K562 (cell line): Measurements from ENCODE around the gene TALDO1. TPM values are rescaled to one million over a fixed set of nuclear protein-coding genes. Genes with fewer than 3 reads are reported as not detected.

Experiments used
- BHLHE40 ChIP-seq: IDR thresholded peaks from 2 replicates; pipeline ENCODE4 v1.6.1; 2011; ENCODE audit warnings: low read length, improper control_type of control experiment
- CCNT2 ChIP-seq: IDR thresholded peaks from 2 replicates; pipeline ENCODE4 v1.6.1; 2011; ENCODE audit warnings: borderline replicate concordance, low read depth, mild to moderate bottlenecking, moderate library complexity, mixed read lengths, low read length; ENCODE audit not compliant: insufficient read length; ENCODE audit errors: extremely low read depth
- CTCF ChIP-seq, 3 experiments: IDR thresholded peaks in 2 of 3; conservative IDR thresholded peaks in 1 of 3; 2 replicates each; pipeline ENCODE4 v1.5.1; 2011 to 2012; ENCODE audit warnings: low read length in 3 of 3, mild to moderate bottlenecking in 3 of 3, control low read depth in 2 of 3, improper control_type of control experiment in 1 of 3, inconsistent platforms in 1 of 3, low read depth in 1 of 3, mixed read lengths in 1 of 3, moderate library complexity in 1 of 3; ENCODE audit not compliant: insufficient read depth in 2 of 3
- CTCFL ChIP-seq: IDR thresholded peaks from 2 replicates; pipeline ENCODE4 v1.6.1; 2011; ENCODE audit warnings: borderline replicate concordance, low read depth, mild to moderate bottlenecking, moderate library complexity, low read length; ENCODE audit not compliant: insufficient read depth, poor library complexity, severe bottlenecking
- PTRF ChIP-seq: fragments of 450-650 bp; IDR thresholded peaks from 2 replicates; pipeline ENCODE4 v1.6.1; 2016; ENCODE audit warnings: mild to moderate bottlenecking, missing genetic modification characterization, missing compliant biosample characterization
- RAD21 ChIP-seq, 2 experiments: fragments of 250-450 bp in 1 of 2; fragments of 450-650 bp in 1 of 2; sonication (Bioruptor Pico) in 1 of 2; formaldehyde crosslinking in 1 of 2; IDR thresholded peaks in 1 of 2; conservative IDR thresholded peaks in 1 of 2; 2 replicates each; pipeline versions ENCODE4 v1.4.0 to v1.8.0; 2020 to 2022; ENCODE audit warnings: mild to moderate bottlenecking in 2 of 2, moderate library complexity in 1 of 2
- SAP30 ChIP-seq: fragments of 200-600 bp; sonication (generic); IDR thresholded peaks from 2 replicates; pipeline ENCODE4 v1.6.1; 2012; ENCODE audit warnings: borderline replicate concordance, low read depth, mild to moderate bottlenecking, moderate library complexity, low read length, control low read depth, inconsistent platforms; ENCODE audit not compliant: insufficient read depth, poor library complexity, severe bottlenecking
- SMC3 ChIP-seq: conservative IDR thresholded peaks from 2 replicates; pipeline ENCODE4 v1.6.1; 2011; ENCODE audit warnings: low read depth, low read length, improper control_type of control experiment; ENCODE audit not compliant: insufficient read depth
- SREBF1 ChIP-seq: fragments of 150-350 bp; IDR thresholded peaks from 2 replicates; pipeline ENCODE4 v1.6.1; 2014; ENCODE audit warnings: antibody characterized with exemption, low read depth, low read length, borderline replicate concordance
- TAF7 ChIP-seq: fragments of 450-650 bp; IDR thresholded peaks from 2 replicates; pipeline ENCODE4 v1.6.1; 2016; ENCODE audit warnings: missing genetic modification characterization, missing compliant biosample characterization
- ZNF253 ChIP-seq: fragments of 250-450 bp; sonication (Bioruptor Pico); conservative IDR thresholded peaks from 2 replicates; pipeline ENCODE4 v1.6.1; 2021; ENCODE audit warnings: mild to moderate bottlenecking
- polyA plus RNA-seq, 8 experiments: library from polyadenylated mRNA; depleted of rRNA in 4 of 8; stranded (reverse) in 5 of 8; unstranded in 3 of 8; fragments of >200 nt; fragmentation: Nextera tagmentation in 2 of 8; fragmentation: Illumina TruSeq in 1 of 8; extraction: Ambion mirVana in 2 of 8; extraction: Trizol in 1 of 8; gene quantifications; 2 replicates each; pipeline versions ENCODE4 v1.2.1 to v1.2.3, GENCODE V29; 2011 to 2014; ENCODE audit warnings: inconsistent platforms in 1 of 8, missing spikeins in 1 of 8
- total RNA-seq, 7 experiments: library from RNA; depleted of rRNA in 6 of 7; stranded (reverse); fragments of >200 nt in 6 of 7; fragmentation: Illumina TruSeq in 2 of 7; extraction: Trizol in 2 of 7; gene quantifications; 2 replicates each; pipeline versions ENCODE4 v1.2.1 to v1.2.3, GENCODE V29; 2011 to 2021; ENCODE audit warnings: low replicate concordance in 1 of 7

The TALDO1 gene
- total and polyA plus RNA-seq, 9 of the 15 experiments (the other 6 are each of a cell fraction or from before 2014, with no cell fraction given) = 260 to 541 (median 441) TPM

- peak; percentile 87 for TF ChIP-seq CTCFL
- TF ChIP-seq CCNT2 = peak; percentile 39
- no peak for TF ChIP-seq SAP30
- peak; percentile 56 to 64 (median 64) for TF ChIP-seq CTCF (IDR thresholded peaks at IDR 0.05 in 2 of 3, conservative IDR thresholded peaks at IDR 0.05 in 1 of 3; ENCODE audit: insufficient read depth in 2 of 3, low read depth in 1 of 3, low read length in 3 of 3)
- peak in 1 of 2 experiments; percentile 38; a peak in 1 of 4 replicates for TF ChIP-seq RAD21 (CRISPR knock-in tag; conservative IDR thresholded peaks at IDR 0.05 in 1 of 2, IDR thresholded peaks at IDR 0.05 in 1 of 2)
- no peak for TF ChIP-seq PTRF (tag)
- TF ChIP-seq ZNF253 (CRISPR knock-in tag) = no peak
- TF ChIP-seq TAF7 = no peak
- 0 out of 2 replicates have a peak, but pooled peaks have one; percentile 24 for TF ChIP-seq BHLHE40
- TF ChIP-seq SREBF1 = no peak
- 0 out of 2 replicates have a peak, but pooled peaks have one; percentile 16 for TF ChIP-seq SMC3
These were observed 36.3 kb downstream of the TALDO1 start (continued) for GRCh38 chr11:783581-784015.
